Left colon (tissue), 2 donors: Measurements from ENCODE around the gene NUP107. TPM values are rescaled to one million over a fixed set of nuclear protein-coding genes. Genes with fewer than 3 reads are reported as not detected.

Source experiments
- ATAC-seq: fragments of 200-7000 bp; cut with Tn5 transposase; one replicate; pipeline ENCODE4 v1.9.1; 2020; ENCODE audit warnings: mild to moderate bottlenecking, moderate library complexity
- DNase-seq, 2 donors: peaks; one replicate each; pipeline ENCODE4 v3.0.0-alpha.2; 2020
- intact Hi-C, 2 donors: fragments of 100-400 bp; cut with DNase I in 1 of 2; cut with micrococcal nuclease in 1 of 2; formaldehyde crosslinking; loops; one replicate each; pipeline versions ENCODE4 v1.11.2 to v1.14.0; 2022; cut with DNase I, micrococcal nuclease
- total RNA-seq, 2 donors: library from RNA; stranded (reverse); fragmentation: NEBNext Ultra II Directional; extraction: Animal tissue kit (Norgen Biotek cat#: 25700); gene quantifications; one replicate each; pipeline ENCODE4 v1.2.1, GENCODE V29; 2021
- donor health status: DM: no; HTN: no; CAD: no.
- donor health status: DM: yes; HTN: yes; CAD: no.

The NUP107 gene
- total RNA-seq, 2 donors from 2014 or later = 23.2 to 25.8 TPM

DNA sequence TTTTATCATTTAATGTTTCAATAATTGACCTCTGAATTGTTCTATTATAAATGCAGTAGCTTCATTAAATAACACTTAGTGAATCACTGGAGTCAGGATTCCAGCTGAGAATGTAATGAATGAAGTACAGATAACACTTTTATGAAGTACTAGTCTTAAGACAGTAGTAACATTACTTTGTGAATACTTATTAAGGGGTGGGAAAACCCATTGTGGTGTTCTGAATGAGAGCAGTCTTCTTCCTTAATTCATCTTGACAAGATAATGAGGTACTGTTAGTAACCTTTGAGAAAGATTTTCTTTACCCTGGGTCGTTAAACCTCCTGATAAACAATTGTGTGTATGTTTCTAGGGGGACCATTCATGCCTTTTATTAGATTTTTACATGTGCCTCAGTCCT is 12.7 kb downstream of the NUP107 start:
- ATAC-seq (no peak), DNase-seq (no peak)
- intact Hi-C loops = no loop called here

DNA sequence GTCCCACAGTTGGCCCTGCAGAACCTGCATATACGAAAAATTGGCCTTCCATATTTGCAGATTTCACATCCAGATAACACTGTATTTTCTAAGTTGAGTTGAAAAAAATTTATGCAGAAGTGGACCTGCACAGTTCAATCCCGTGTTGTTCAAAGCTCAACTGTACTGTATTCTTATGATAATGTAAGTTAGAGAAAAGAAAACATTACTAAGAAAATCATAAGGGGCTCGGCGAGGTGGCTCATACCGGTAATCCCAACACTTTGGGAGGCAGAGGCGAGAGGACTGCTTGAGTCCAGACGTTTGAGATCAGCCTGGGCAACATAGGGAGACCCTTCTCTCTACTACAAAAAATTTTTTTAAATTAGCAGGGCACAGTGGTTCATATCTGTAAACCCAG is 41.0 kb downstream of the NUP107 start:
- DNase-seq = no peak
- intact Hi-C loops = no loop called here
- ATAC-seq = no peak

DNA sequence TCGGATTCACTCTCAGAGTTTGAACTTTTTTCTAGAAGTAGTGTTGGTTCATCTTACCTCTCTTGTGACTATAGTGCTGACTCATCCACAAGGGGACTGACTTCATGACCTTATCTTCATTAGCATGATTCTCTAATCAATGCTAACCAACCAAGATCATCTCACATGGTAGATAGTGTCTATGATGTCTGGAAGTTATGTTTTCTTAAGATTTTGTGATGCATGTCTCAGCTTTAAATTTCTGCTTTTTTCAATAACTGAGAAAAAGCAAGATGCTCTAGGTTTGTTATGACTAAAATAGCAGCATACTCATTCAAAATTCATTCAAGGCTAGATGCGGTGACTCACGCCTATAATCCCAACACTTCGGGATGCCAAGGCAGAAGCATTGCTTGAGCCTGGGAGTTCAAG is 46.9 kb downstream of the NUP107 start:
- ATAC-seq = no peak
- intact Hi-C loops = no loop called here
- no peak for DNase-seq

DNA sequence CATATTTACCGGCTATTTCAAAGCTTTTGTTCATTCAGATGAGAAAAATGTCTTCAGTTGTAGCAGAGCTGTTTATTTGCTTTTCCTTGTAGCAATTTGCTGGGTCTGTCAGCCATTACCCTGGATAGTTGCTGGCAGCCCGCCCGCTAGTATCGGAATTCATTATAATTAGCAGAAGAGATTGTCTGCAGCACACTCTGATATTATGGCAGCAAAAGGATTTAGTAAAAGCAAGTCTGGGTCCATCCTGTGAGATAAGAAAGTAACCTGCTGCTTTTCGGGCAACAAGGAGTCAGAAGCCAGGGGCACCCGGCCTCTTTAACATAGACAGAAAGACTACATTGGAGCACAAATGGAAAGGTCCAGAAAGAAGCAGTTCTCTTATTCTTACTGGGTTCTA is 53.1 kb downstream of the NUP107 start:
- ATAC-seq (no peak), DNase-seq (no peak)
- intact Hi-C loops = no loop called here

DNA sequence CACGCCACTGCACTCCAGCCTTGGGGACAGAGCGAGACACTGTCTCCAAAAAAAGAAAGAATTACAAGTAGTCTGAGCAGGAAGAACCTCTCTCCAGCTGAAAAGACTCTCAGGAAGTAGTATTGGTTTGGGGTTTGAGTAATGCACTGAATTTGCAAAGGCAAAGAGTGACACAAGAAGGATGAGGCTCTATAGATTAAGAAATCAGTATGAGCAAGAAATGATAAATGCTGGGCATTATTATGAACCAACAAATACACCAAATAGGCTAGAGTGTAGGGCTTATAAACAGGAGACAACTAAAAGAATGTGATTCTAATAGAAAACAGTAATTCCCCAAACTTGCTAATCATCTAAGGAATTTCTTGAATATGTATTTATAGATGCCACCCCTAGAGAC is 56.6 kb downstream of the NUP107 start:
- DNase-seq (no peak), ATAC-seq (no peak)
- intact Hi-C loops = no loop called here

DNA sequence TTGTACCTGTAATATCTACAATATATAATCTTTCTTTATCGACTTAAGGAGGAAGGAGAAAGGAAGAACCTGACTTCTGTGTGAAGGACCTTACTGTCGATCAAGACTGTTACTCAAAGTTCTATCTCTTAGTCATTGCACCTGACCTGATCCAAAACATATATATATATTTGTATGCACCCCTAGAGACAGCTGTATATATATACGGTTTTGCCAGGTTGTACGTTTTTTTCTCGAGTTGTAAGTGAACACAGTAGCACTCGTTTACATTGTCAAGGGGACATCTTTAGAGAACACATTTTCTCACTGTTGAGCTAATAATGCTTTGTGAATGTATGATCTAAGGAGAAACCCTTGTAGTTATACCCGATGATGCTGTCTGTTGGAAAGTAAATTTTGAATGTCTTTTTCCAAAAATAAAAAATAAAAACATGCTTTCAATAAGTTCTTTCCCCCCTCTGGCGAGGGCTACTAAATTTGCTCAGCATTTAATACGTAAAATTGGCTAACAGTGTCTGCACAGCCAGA is 58.7 kb downstream of the NUP107 start:
- ATAC-seq = peak; percentile 1
- intact Hi-C loops = no loop called here
- DNase-seq = no peak

DNA sequence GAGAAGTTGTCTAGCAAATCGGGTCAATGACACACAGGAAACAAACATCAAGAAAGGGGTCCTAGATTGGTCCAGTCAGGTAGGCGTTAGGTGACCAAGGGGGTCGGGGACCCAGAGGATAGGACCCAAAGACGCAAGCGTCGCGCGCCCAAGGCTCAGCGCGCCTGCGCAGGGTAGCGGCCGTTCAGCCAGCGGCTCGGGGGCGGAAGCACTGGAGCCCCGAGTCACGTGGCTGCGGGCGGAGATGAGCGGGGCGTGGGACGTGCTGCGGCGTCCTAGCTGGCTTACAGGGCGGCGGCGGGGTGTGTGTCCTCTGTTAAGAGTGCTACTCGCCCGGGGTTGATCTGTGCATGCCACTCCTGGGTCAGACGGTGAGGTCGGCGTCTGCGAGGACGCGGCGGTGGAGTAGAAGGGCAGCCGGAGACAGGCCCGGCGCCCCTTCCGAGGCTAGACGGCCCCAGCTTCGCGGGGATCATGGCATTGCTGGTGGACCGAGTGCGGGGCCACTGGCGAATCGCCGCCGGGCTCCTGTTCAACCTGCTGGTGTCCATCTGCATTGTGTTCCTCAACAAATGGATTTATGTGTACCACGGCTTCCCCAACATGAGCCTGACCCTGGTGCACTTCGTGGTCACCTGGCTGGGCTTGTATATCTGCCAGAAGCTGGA is 59.3 kb downstream of the NUP107 start, which contains the start of gene SLC35E3:
Gene SLC35E3, plus strand, starts transcription at position 273 of the 668 bp plus-strand sequence. Its CDS starts 202 bp downstream, at position 475.
- intact Hi-C loops = no loop called here
- ATAC-seq (peak; percentile 99), DNase-seq (peak; percentile 94 to 96)

DNA sequence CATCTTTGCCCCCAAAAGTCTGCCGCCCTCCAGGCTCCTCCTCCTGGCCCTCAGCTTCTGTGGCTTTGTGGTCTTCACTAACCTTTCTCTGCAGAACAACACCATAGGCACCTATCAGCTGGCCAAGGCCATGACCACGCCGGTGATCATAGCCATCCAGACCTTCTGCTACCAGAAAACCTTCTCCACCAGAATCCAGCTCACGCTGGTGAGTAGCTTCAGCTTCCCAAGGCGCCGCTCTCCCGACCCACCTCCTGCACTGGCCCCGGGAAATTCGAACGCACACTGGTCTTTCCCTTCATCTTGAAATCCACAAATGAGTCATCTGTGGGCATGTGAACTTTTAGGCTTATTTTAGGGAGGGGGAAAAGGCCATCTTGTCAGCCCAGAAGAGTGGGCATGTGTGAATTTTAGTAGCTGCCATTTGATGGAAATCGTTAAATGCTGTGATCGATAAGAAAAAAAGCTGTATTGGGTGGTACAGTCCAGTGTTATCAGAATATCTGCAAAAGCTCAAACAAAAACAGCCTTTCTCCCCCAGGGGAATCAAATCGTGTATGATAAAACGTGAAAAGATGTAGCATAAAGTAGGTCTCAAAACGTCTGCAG is 59.9 kb downstream of the NUP107 start:
- DNase-seq (peak; percentile 68 to 75), ATAC-seq (peak; percentile 70)
- intact Hi-C loops = no loop called here

DNA sequence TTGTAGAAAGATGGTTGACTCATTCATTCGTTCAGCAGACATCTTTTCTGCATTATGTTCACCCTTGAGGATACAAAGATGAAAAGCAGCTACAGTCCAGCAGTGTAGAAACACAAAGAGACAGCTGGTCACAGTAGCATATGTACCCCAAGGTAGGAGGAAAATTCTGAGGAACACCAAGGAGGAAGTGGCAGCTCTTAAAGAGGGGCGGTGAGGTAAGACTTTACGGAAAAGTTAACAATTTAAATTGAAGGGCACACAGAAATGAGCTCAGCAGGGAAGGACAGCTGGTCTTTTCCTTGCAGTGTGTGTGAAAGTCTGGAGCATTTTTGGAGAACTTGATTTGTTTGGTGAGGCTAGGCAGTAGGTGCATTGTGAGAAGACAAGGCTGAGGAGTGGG is 62.7 kb downstream of the NUP107 start:
- ATAC-seq = no peak
- DNase-seq = no peak
- intact Hi-C loops = no loop called here

DNA sequence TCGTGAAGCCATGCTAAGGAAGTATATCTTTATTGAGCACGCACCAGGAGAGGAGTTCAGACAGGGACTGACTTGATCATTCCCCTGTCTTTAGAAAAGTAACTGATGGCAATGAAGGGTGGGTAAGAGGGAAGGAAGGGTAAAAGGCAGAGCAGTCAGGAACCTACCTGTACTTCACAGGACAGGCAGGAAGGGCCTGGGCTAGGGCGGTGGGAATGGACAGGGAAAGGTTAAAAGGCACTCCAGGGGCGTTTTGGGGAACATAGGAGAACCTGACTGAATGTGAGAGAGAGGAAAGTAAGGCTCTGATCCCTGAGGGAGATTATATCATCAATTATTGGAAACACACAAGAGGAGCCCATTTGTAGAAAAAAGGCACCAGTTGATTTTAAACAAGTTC is 63.1 kb downstream of the NUP107 start:
- intact Hi-C loops = no loop called here
- ATAC-seq (no peak), DNase-seq (no peak)

DNA sequence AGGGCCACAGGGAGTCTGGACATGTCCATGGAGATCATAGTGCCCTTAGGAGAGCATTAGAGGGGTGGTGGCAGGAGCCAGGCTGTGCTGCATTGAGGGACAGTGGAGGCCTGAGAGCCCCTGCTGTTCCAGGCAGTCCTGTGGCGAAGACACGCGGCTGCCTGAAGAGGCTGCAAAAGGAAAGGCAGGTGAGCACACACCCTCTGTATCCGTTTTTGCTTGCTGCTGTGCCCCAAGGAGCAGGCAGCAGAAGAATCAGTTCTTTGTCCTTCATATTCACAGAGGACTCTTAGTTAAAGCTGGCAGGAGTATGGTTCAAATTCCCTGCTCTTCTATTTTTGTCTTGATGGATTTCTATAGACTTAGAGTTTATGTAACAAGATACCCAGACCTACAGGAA is 63.7 kb downstream of the NUP107 start:
- intact Hi-C loops = no loop called here
- no peak for ATAC-seq
- DNase-seq = no peak

DNA sequence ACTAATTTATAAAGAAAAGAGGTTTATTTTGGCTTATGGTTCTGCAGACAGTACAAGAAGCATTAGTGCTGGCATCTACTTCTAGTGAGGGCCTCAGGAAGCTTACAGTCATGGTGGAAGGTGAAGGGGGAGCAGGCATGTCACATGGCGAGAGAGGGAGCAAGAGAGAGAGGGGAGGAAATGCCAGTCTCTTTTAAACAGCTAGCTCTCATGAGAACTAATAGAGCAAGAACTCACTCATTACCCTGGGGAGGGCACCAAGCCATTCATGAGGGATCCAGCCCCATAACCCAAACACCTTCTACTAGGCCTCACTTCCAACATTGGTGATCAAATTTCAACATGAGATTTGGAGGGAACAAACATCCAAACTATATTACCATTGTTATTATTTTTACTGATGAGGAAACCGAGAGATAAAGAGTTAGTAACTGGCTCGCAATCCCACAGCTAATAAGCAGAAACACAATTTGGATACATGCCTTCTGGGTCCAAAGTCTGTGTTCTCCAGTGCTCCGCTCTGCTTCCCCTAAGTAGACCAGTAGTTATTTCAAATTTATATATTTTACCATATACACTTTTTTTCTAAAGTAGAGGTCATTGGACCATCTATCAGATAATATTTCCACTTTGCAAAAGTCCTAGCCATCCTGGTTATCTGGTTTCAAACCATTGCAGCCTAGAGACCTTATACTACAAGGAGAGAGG is 68.9 kb downstream of the NUP107 start:
- intact Hi-C loops = no loop called here
- no peak for DNase-seq
- no peak for ATAC-seq

DNA sequence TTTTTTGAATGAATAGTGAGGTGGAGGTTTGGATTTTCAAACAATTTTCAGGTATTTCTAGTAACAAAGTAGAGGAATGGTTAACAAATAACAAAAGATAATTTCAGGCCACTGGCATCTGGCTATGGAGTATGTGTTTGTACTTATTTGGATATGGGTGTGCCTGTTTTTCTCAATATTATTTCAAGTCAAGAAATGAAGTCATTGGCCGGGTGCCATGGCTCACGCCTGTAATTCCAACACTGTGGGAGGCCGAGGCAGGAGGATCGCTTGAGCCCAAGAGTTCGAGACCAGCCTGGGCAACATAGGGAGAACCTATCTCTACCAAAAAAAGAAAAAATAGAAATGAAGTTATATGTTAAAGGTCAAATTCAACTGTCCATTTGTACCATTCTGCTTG is 73.1 kb downstream of the NUP107 start:
- ATAC-seq (no peak), DNase-seq (no peak)
- intact Hi-C loops = no loop called here

DNA sequence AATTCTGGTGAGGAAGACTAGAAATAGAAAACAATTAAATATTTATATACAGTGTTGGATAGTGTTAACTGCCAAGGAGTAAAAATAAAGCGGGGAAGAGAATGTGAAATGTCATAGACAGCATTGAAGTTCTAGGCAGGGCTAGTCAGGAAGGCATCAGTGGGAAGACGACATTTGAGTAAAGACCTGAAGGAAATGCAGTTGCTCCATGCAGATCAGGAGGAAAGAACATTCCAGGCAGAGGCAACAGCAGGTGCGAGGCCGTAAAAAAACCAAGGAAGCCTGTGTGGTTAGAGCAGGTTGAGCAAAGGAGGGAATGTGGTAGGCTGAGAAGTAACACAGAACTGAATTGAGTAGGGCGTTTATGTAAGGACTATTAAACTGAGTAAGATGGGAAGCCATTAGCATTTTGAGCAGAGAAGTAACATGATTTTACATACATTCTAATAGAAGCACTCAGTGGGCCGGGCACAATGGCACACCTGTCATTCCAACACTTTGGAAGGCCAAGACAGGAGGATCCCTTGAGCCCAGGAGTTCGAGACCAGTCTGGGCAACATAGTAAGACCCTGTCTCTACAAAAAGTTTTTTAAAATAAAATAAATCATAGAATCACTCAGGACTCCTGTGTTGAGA is 74.1 kb downstream of the NUP107 start:
- no peak for DNase-seq
- peak; percentile 42 for ATAC-seq
- intact Hi-C loops = no loop called here

DNA sequence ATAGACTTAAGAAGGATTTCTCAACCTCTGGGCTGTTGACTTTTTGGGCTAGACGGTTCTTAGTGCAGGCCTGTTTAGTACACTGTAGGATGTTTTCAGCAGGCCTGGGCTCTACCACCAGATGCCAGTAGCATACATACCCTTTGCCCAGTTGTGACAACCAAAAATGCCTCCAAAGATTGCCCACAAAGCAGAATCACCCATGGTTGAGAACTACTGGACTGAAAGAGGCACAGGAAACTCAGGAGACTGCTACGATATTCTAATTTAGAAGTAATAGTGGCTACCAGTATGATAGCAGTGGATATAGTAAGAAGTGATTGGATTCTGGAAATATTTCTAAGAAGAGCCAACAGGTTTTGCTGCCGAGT is 74.6 kb downstream of the NUP107 start:
- intact Hi-C loops = no loop called here
- DNase-seq (no peak), ATAC-seq (no peak)

DNA sequence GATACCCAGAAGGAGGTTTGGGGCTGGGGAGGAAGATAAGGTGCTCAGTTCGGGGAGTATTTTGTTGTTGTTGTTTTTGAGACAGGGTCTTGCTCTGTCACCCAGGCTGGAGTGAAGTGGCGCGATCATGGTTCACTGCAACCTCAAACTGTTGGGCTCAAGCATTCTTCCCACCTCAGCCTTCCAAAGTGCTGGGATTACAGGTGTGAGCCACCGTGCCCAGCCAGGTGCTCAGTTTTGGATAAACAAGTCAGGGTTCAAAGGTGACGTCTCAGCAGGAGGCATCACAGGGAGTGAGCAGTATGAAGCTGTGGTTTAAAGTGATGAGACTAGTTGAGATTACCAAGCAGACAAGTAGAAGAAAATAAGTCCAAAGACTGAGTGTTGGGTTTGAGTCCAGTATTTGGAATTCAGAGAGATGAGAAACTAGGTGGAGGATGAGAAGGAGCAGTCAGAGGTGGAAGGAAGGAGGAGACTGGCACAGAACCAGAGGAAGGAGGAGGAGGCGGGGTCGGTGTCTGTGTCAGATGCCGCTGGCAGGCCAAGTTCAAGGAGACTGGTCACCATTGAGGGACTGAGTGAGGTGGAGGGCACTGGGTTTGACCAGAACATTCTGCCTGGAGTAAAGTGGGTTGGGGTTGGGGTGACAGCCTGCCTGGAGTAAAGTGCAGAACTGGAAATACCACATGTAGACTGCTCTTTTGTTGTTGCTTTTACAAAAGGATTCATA is 75.3 kb downstream of the NUP107 start:
- DNase-seq = no peak
- intact Hi-C loops = no loop called here
- ATAC-seq = no peak

DNA sequence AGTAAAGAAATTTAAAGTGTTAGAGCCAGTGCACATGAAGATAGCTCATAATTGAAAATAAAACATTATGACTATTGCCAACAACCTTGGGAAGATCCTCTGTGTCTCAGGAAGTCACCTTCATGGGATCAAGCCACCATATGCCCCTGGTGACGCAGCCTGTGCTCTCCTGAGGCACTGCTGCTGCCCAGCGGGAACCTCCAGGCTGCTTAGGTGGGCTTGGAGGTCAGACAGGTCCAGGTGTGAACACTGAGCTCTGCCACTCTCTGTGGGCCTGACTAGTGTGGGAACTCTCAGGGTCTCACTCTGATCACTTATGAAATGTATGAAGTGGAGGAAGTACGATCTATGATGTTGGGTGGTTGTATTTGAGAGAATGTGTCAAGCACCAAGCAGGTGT is 75.9 kb downstream of the NUP107 start:
- intact Hi-C loops = no loop called here
- DNase-seq (no peak), ATAC-seq (no peak)

DNA sequence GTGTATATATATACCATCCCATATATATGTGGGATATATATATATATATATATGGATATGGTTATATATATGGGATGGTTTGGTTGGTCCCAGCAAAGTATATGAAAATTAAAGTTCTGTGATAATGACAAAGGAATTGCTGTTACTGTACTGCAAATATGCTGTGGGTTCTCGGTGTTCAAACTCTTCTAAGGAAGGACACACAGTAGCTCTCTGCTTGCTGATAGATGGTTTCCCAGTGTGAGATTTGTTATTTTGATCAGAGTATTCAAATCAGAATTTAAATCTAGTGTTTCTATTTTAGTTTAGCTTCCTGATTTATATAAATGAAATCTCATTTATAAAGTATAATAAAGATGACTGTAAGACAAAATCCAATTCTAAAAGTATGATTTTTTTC is 78.9 kb downstream of the NUP107 start:
- ATAC-seq = no peak
- intact Hi-C loops = no loop called here
- no peak for DNase-seq

DNA sequence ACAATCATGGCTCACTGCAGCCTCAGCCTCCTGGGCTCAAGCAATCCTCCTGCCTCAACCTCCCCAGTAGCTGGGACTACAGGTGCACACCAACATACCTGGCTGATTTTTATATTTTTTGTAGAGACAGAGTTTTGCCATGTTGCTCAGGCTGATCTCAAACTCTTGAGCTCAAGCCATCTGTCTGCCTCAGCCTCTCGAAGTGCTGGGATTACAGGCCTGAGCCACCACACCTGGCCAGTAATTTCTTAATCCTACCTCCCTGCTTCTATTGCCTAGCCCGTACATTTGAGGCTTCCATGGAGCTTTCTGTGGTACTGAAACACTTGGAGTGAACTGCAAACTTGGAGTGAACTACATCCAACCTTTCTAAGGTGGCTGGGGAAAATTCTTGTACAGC is 79.9 kb downstream of the NUP107 start:
- ATAC-seq (no peak), DNase-seq (no peak)
- intact Hi-C loops = no loop called here
